B cell (primary cell): ENCODE measurements around the gene SLC2A1. TPM values are rescaled to one million over a fixed set of nuclear protein-coding genes. Genes with fewer than 3 reads are reported as not detected.

Experiments
- ATAC-seq: fragments of 200-7000 bp; cut with Tn5 transposase; one replicate; pipeline ENCODE4 v1.10.0; 2021; ENCODE audit warnings: low read depth, mild to moderate bottlenecking, moderate number of reproducible peaks, moderate library complexity
- CTCF ChIA-PET: fragments of 350-600 bp; sonication (Branson Sonifier 250); formaldehyde crosslinking; loops from one replicate; lab custom pipeline; 2021; ENCODE audit warnings: antibody characterized with exemption, inconsistent platforms; lab: Charles Lee
- POLR2A ChIA-PET: fragments of 350-600 bp; sonication (Branson Sonifier 250); formaldehyde crosslinking; loops from one replicate; lab custom pipeline; 2021; ENCODE audit warnings: antibody characterized with exemption; lab: Charles Lee
- DNase-seq: peaks from one replicate; pipeline ENCODE4 v3.0.0; 2013
- H2AFZ ChIP-seq: 2 replicates; pipeline ENCODE4 v1.6.1; 2012; ENCODE audit warnings: mild to moderate bottlenecking, low read depth, low read length; ENCODE audit not compliant: insufficient read depth, poor library complexity, severe bottlenecking
- H3K27ac ChIP-seq, 2 donors: 1 replicate in 1 of 2; 2 replicates in 1 of 2; pipeline ENCODE4 v1.5.1; 2012 to 2013; ENCODE audit warnings: low read length in 2 of 2, mild to moderate bottlenecking in 2 of 2, moderate library complexity in 1 of 2
- H3K27me3 ChIP-seq, 4 experiments: fragments of 200-600 bp in 1 of 4; sonication (generic) in 1 of 4; replicated peaks in 1 of 4; 1 replicate in 2 of 4; 2 replicates in 2 of 4; pipeline versions ENCODE4 v1.6.1 to v1.7.0; 2013 to 2016; ENCODE audit warnings: low read length in 3 of 4, mild to moderate bottlenecking in 2 of 4, mixed read lengths in 1 of 4, moderate library complexity in 1 of 4; ENCODE audit not compliant: insufficient read depth in 4 of 4, control insufficient read depth in 3 of 4; ENCODE audit errors: control extremely low read depth in 1 of 4
- H3K36me3 ChIP-seq, 2 experiments: replicated peaks in 1 of 2; 1 replicate in 1 of 2; 2 replicates in 1 of 2; pipeline versions ENCODE4 v1.6.1 to v1.7.1; 2013; ENCODE audit warnings: low read length in 1 of 2; ENCODE audit not compliant: insufficient read depth in 2 of 2, control insufficient read depth in 1 of 2; ENCODE audit errors: control extremely low read depth in 1 of 2, extremely low read depth in 1 of 2
- H3K4me1 ChIP-seq, 2 donors: fragments of 200-600 bp in 1 of 2; sonication (generic) in 1 of 2; 1 replicate in 1 of 2; 2 replicates in 1 of 2; pipeline versions ENCODE4 v1.5.1 to v1.6.1; 2013 to 2017; ENCODE audit warnings: low read length in 2 of 2; ENCODE audit not compliant: control insufficient read depth in 2 of 2, insufficient read depth in 2 of 2
- H3K4me2 ChIP-seq: replicated peaks from 2 replicates; pipeline ENCODE3; 2012; ENCODE audit warnings: mild to moderate bottlenecking, low read depth, low read length; ENCODE audit not compliant: poor library complexity, severe bottlenecking
- H3K4me3 ChIP-seq, 5 experiments: fragments of 200-600 bp in 1 of 5; sonication (generic) in 1 of 5; 1 replicate in 3 of 5; 2 replicates in 2 of 5; pipeline versions ENCODE4 v1.5.1 to v1.7.0; 2011 to 2016; ENCODE audit warnings: low read length in 4 of 5, mild to moderate bottlenecking in 4 of 5, low read depth in 2 of 5, control low read depth in 1 of 5, moderate library complexity in 1 of 5; ENCODE audit not compliant: insufficient read depth in 1 of 5; ENCODE audit errors: control extremely low read depth in 1 of 5, extremely low read depth in 1 of 5
- H3K79me2 ChIP-seq: fragments of 200-600 bp; sonication (generic); one replicate; pipeline ENCODE4 v1.6.0; 2016; ENCODE audit warnings: low read length; ENCODE audit not compliant: control insufficient read depth, insufficient read depth
- H3K9ac ChIP-seq: fragments of 200-600 bp; sonication (generic); 2 replicates; pipeline ENCODE4 v1.6.1; 2017; ENCODE audit warnings: mild to moderate bottlenecking, low read length, moderate library complexity
- H3K9me3 ChIP-seq, 3 donors: one replicate each; pipeline versions ENCODE4 v1.6.1 to v1.7.1; 2013; ENCODE audit warnings: low read length in 2 of 3; ENCODE audit not compliant: control insufficient read depth in 2 of 3, insufficient read depth in 1 of 3; ENCODE audit errors: control extremely low read depth in 1 of 3
- H4K20me1 ChIP-seq: 2 replicates; pipeline ENCODE4 v1.6.0; 2012; ENCODE audit warnings: mild to moderate bottlenecking, low read length; ENCODE audit not compliant: insufficient read depth, control insufficient read depth, poor library complexity, severe bottlenecking
- H3K27ac Mint-ChIP-seq: one replicate; pipeline ENCODE4 v1.8.0; 2021; ENCODE audit warnings: mixed read lengths
- H3K27me3 Mint-ChIP-seq: one replicate; pipeline ENCODE4 v1.8.0; 2021; ENCODE audit warnings: mixed read lengths
- H3K4me1 Mint-ChIP-seq: one replicate; pipeline ENCODE4 v1.8.0; 2021; ENCODE audit warnings: mixed read lengths
- H3K4me3 Mint-ChIP-seq: one replicate; pipeline ENCODE4 v1.8.0; 2021; ENCODE audit warnings: mixed read lengths
- H3K9me3 Mint-ChIP-seq: one replicate; pipeline ENCODE4 v1.8.0; 2022; ENCODE audit warnings: mixed read lengths; ENCODE audit not compliant: insufficient read depth
- EZH2 ChIP-seq: IDR thresholded peaks from 2 replicates; pipeline ENCODE4 v1.6.1; 2012; ENCODE audit warnings: borderline replicate concordance, low read depth, mild to moderate bottlenecking, moderate library complexity, low read length; ENCODE audit not compliant: insufficient read depth, poor library complexity, severe bottlenecking
- WGBS: methylation state at CpG from one replicate; pipeline ENCODE4 v1.1.5; 2013; ENCODE audit warnings: missing lambda C conversion rate; ENCODE audit not compliant: insufficient coverage; 5-methylcytosine and 5-hydroxymethylcytosine counted together
- intact Hi-C: fragments of 100-400 bp; cut with micrococcal nuclease; formaldehyde crosslinking; loops from one replicate; pipeline ENCODE4 v1.10.0; 2022
- polyA plus RNA-seq: library from polyadenylated mRNA; depleted of rRNA; stranded (reverse); fragments of >200 nt; gene quantifications from 2 replicates; pipeline ENCODE4 v1.2.3, GENCODE V29; 2012
- total RNA-seq, 2 donors: library from RNA; stranded (reverse); fragments of 120-200 nt in 1 of 2; gene quantifications; 1 replicate in 1 of 2; 2 replicates in 1 of 2; pipeline versions ENCODE4 v1.2.3 to v1.2.4, GENCODE V29; 2013 to 2022
- TF ChIP-seq, protein P1 (sequence below): fragments of 200-600 bp; IDR thresholded peaks from one replicate; pipeline ENCODE4 v1.8.0; 2022; ENCODE audit warnings: antibody characterized with exemption, mild to moderate bottlenecking

SLC2A1 gene
- total and polyA plus RNA-seq, 2 donors (not counting 1 experiment from before 2014, with no cell fraction given) = 223 to 240 TPM

- peaks cover 40% of the 10 kb centered on the region for H3K4me1 Mint-ChIP-seq
- H3K9me3 ChIP-seq = no peaks in the 10 kb centered on the region
- DNase-seq (no peak), ATAC-seq (no peak)
- POLR2A ChIA-PET = interaction anchor here (18.1 kb wide), 1 partner anchor 38 kb away, joined by 209 read pairs; no protein-coding TSS in a partner anchor
- no peaks in the 10 kb centered on the region for H3K27me3 Mint-ChIP-seq
- H3K27ac Mint-ChIP-seq = peak overlapping the region; percentile 41
- peak overlapping the region; percentile 18 for H3K4me3 Mint-ChIP-seq
- H3K9ac ChIP-seq = no peak overlapping the region
- TF ChIP-seq, protein P1, sequence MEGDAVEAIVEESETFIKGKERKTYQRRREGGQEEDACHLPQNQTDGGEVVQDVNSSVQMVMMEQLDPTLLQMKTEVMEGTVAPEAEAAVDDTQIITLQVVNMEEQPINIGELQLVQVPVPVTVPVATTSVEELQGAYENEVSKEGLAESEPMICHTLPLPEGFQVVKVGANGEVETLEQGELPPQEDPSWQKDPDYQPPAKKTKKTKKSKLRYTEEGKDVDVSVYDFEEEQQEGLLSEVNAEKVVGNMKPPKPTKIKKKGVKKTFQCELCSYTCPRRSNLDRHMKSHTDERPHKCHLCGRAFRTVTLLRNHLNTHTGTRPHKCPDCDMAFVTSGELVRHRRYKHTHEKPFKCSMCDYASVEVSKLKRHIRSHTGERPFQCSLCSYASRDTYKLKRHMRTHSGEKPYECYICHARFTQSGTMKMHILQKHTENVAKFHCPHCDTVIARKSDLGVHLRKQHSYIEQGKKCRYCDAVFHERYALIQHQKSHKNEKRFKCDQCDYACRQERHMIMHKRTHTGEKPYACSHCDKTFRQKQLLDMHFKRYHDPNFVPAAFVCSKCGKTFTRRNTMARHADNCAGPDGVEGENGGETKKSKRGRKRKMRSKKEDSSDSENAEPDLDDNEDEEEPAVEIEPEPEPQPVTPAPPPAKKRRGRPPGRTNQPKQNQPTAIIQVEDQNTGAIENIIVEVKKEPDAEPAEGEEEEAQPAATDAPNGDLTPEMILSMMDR = no peak
- TF ChIP-seq EZH2 = no peak
- no peak overlapping the region for H3K4me3 ChIP-seq
- no peaks in the 10 kb centered on the region for H4K20me1 ChIP-seq
- WGBS = 28% methylated on average over 6 of the region's 9 CpGs
- CTCF ChIA-PET = interaction anchor here (0.8 to 5.4 kb wide), 4 partner anchors 31 to 110 kb away, joined by 3 to 57 read pairs (median 26); no protein-coding TSS in a partner anchor
- H3K27me3 ChIP-seq = no peaks in the 10 kb centered on the region
- peaks cover 36 to 48% of the 10 kb centered on the region in 2 donors for H3K4me1 ChIP-seq
- no peak overlapping the region for H2AFZ ChIP-seq
- intact Hi-C loops = no loop called here
- no peak overlapping the region for H3K4me2 ChIP-seq
- H3K79me2 ChIP-seq = peaks cover 22% of the 10 kb centered on the region
- no peaks in the 10 kb centered on the region for H3K36me3 ChIP-seq
- no peak overlapping the region for H3K27ac ChIP-seq
- H3K9me3 Mint-ChIP-seq = no peaks in the 10 kb centered on the region
Measured at GRCh38 chr1:42963378-42964043, 4.8 kb upstream of the SLC2A1 start.
